ENCODE data around the gene SLC27A2.
"Not testable (repeated sequence)": the region's sequence is repeated elsewhere in the genome, so short reads cannot be mapped to it uniquely, and the experiment has no call there.

SLC27A2 gene

DNA sequence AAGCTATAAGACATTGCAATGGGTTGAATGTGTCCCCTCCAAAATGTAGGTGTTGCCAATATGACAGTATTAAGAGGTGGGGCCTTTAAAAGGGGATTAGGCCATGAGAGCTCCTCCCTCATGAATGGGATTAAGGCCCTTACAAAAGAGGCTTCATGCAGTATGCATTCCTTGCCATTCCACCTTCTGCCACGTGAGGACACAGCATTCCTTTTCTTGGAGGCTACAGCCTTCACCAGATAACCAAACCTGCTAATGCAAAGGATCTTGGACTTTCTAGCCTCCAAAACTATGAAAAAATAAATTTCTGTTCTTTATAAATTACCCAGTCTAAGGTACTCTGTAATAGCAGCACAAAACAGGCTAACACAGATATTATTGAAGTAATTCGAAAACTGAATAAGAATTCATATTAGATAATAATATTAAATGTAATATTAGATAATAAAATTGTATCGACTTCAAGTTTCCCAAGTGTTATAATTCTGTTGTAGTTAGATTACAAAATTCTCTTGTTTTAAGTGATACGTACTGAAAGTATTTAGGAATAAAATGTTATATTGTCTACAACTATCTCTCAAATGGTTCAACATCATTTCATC is 33.5 kb upstream of the SLC27A2 start:
- Mint-ChIP-seq H3K36me3 (ENCODE audit: low read depth) (peaks cover 7% of the 10 kb centered on the region), H3K27ac (no peak overlapping the region), H3K4me1 (ENCODE audit: low read depth) (peaks cover 24% of the 10 kb centered on the region), H3K9me3 (no peaks in the 10 kb centered on the region), H3K27me3 (ENCODE audit: low read depth) (no peaks in the 10 kb centered on the region), H3K4me3 (no peak overlapping the region)

DNA sequence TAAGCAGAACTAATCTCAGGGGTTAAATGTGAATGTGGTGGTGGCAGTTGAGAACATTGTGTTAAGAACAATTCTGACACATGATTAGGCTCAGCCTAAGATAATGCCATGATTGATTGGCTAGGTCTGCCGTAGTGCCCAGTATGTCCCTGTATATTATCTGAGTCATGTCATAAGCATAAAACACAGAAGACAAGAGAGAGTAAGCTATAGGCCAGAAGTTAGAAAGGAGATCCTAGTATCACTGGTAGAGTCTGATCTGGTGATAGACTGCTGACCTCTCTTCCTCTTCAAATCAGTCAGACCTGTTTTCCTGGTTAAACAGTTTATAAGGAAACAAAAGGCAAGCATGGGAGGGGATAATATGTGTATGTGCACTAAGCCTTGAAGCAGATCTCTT is 32.9 kb upstream of the SLC27A2 start:
- Mint-ChIP-seq H3K4me3 (no peak overlapping the region), H3K9me3 (no peaks in the 10 kb centered on the region), H3K36me3 (ENCODE audit: low read depth) (peaks cover 4% of the 10 kb centered on the region), H3K27ac (no peak overlapping the region), H3K4me1 (ENCODE audit: low read depth) (peaks cover 18% of the 10 kb centered on the region), H3K27me3 (ENCODE audit: low read depth) (no peaks in the 10 kb centered on the region)

DNA sequence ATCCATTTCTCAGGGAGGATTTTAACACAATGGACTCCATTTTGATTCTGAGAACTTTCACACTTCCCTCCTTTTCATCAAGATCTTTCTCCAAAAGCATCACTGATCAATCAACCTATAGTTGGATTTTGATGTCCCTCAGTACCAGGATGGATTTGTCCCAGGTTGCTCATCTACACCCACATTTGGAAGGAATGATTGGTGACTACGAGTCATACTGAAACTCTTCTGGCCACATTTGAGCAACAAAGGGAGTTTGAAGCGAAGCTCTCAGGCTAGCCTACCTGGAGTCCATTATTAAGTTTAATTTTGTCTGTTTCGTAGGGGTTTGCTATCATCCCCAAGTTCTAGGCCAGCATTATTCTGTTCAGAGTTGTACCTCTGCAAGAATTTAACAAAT is 31.6 kb upstream of the SLC27A2 start:
- peaks cover 12% of the 10 kb centered on the region for H3K4me1 Mint-ChIP-seq (ENCODE audit: low read depth)

DNA sequence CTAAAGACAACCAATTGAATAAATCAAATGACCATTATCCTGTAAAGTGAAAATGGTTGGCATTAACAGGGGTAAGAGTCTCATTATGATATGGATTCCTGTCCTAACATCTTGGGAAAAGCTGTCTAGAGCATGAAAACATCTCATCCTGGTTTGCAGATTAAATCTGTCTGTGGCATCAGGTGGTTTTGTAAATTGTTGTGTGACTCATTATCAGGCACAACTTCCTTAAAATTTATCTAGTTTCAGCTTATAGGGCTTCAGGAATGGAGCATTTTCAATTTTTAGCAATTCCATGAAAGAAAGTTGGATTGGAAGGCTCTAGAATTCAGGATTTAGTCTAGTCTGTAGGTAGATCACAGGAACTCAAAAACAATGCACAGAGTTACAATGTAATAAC is 31.1 kb upstream of the SLC27A2 start:
- Mint-ChIP-seq H3K9me3 (no peaks in the 10 kb centered on the region), H3K4me3 (no peak overlapping the region), H3K27me3 (ENCODE audit: low read depth) (no peaks in the 10 kb centered on the region), H3K27ac (no peak overlapping the region), H3K4me1 (ENCODE audit: low read depth) (peaks cover 9% of the 10 kb centered on the region), H3K36me3 (ENCODE audit: low read depth) (no peaks in the 10 kb centered on the region)

More for the DNA sequence above, 31.6 kb upstream of the SLC27A2 start:
- no peak overlapping the region for H3K27ac Mint-ChIP-seq
- H3K4me3 Mint-ChIP-seq = no peak overlapping the region
- H3K27me3 Mint-ChIP-seq (ENCODE audit: low read depth) = no peaks in the 10 kb centered on the region
- H3K9me3 Mint-ChIP-seq = no peaks in the 10 kb centered on the region
- H3K36me3 Mint-ChIP-seq (ENCODE audit: low read depth) = no peaks in the 10 kb centered on the region

DNA sequence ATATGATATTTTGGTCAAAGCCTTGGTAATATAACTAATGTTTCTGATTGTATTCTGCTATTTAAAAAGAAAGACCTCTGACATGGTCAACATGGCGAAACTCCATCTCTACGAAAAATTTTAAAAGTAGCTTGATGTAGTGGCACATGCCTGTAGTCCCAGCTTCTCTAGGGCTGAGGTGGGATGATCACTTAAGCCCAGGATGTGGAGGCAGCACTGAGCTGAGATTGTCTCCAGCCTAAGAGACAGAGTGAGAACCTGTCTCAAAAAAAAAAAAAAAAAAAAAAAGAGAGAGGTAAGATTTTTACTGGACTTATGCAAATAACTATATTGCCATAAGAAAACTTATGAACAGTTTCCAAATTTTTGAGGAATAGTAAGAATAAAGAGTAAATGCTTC is 30.5 kb upstream of the SLC27A2 start:
- H3K36me3 Mint-ChIP-seq (ENCODE audit: low read depth) = no peaks in the 10 kb centered on the region

DNA sequence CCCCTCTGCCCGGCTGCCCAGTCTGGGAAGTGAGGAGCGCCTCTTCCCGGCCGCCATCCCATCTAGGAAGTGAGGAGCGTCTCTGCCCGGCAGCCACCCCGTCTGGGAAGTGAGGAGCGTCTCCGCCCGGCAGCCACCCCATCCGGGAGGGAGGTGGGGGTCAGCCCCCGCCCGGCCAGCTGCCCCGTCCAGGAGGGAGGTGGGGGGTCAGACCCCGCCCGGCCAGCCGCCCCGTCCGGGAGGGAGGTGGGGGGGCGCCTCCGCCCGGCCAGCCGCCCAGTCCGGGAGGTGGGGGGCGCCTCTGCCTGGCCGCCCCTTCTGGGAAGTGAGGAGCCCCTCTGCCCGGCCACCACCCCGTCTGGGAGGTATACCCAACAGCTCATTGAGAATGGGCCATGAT is 23.8 kb upstream of the SLC27A2 start:
- H3K27ac Mint-ChIP-seq; H3K4me3 Mint-ChIP-seq; H3K36me3 Mint-ChIP-seq (ENCODE audit: low read depth); H3K9me3 Mint-ChIP-seq; H3K27me3 Mint-ChIP-seq (ENCODE audit: low read depth); H3K4me1 Mint-ChIP-seq (ENCODE audit: low read depth): not testable (repeated sequence)

More for the DNA sequence above, 30.5 kb upstream of the SLC27A2 start:
- no peak overlapping the region for H3K27ac Mint-ChIP-seq
- no peak overlapping the region for H3K4me3 Mint-ChIP-seq
- H3K9me3 Mint-ChIP-seq = no peaks in the 10 kb centered on the region
- no peaks in the 10 kb centered on the region for H3K27me3 Mint-ChIP-seq (ENCODE audit: low read depth)
- H3K4me1 Mint-ChIP-seq (ENCODE audit: low read depth) = peaks cover 7% of the 10 kb centered on the region

DNA sequence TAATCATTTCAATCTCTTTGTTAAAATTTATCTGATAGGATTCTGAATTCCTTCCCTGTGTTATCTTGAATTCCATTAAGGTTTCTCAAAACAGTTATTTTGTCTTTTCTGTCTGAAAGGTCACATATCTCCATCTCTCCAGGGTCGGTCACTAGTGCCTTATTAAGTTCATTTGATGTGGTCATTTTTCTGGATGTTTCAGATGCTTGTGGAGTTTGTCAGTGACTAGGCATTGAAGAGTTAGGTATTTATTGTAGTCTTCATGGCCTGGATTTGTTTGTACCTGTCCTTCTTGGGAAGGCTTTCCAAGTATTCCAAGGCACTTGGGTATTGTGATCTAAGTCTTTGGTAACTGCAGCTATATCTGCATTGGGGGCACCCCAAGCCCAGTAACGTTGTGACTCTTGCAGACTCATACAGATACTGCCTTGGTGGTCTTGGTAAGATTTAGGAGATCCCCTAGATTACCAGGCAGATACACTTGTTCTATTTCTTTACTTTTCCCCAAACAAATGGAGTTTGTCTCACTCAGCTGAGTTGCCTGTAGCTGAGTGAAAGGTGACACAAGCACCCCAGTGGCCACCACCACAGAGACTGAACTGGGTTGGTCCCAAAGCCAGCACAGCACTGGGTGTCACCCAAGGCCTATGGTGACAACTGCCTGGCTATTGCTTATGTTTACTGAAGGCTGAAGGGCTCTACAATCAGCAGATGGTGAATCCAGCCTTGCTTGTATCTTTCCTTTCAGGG is 18.9 kb upstream of the SLC27A2 start:
- Mint-ChIP-seq H3K4me3 (no peak overlapping the region), H3K27ac (no peak overlapping the region), H3K4me1 (ENCODE audit: low read depth) (no peaks in the 10 kb centered on the region), H3K27me3 (ENCODE audit: low read depth) (peaks cover 8% of the 10 kb centered on the region), H3K36me3 (ENCODE audit: low read depth) (peaks cover 7% of the 10 kb centered on the region), H3K9me3 (peaks cover 8% of the 10 kb centered on the region)

DNA sequence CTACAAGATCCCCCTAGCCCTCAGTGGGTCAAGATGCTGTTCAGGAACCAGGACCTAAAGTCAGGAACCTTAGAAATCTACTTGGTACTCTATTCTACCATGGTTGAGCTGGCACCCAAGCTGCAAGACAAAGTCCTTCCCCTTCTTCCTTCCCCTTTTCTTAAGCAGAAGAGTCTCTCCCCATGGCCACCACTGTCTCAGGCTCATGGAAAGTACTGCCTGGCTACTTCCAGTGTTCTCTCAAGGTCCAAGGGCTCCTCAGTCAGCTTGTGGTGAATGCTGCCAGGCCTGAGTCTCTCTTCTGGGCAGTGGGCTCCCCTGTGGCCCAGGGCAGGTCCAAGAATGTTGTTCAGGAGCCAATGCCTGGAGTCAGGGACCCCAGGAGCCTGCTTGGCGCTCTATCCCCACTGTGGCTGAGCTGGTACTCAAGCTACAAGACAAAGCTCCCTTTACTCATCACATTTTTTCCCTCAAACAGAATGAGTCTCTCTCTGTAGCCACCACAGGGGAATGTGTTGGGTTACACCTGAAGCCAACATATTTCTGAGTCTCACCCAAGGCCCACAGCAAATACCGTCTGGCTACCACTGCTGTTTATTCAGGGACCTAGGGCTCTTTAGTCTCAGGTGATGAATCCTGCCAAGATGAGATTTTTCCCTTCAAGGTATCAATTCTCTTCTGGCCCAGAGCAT is 18.1 kb upstream of the SLC27A2 start:
- peaks cover 8% of the 10 kb centered on the region for H3K27me3 Mint-ChIP-seq (ENCODE audit: low read depth)
- H3K4me3 Mint-ChIP-seq = no peak overlapping the region
- H3K36me3 Mint-ChIP-seq (ENCODE audit: low read depth) = peaks cover 7% of the 10 kb centered on the region
- peaks cover 8% of the 10 kb centered on the region for H3K9me3 Mint-ChIP-seq
- H3K4me1 Mint-ChIP-seq (ENCODE audit: low read depth) = no peaks in the 10 kb centered on the region
- no peak overlapping the region for H3K27ac Mint-ChIP-seq

DNA sequence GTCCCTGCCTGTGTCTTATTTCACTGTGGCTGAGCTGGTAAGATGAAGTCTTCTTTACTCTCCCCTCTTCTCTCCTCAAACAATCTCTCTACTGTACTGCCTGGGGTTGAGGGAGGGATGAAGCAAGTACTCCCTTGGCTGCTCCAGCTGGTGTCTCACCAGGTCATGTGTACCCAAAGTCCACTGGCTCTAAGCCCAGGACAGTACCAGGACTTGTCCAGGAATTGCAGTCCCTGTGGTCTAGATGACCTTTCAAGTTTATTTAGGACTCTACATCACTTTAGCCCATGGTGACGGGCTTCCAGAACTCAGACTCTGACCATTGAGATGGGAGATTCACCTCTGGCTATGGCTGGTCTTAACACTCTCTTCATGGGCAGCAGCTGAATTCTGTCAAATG is 17.5 kb upstream of the SLC27A2 start:
- Mint-ChIP-seq H3K4me3 (no peak overlapping the region), H3K27ac (no peak overlapping the region), H3K27me3 (ENCODE audit: low read depth) (peaks cover 8% of the 10 kb centered on the region), H3K36me3 (ENCODE audit: low read depth) (peaks cover 9% of the 10 kb centered on the region), H3K9me3 (peaks cover 14% of the 10 kb centered on the region), H3K4me1 (ENCODE audit: low read depth) (no peaks in the 10 kb centered on the region)

DNA sequence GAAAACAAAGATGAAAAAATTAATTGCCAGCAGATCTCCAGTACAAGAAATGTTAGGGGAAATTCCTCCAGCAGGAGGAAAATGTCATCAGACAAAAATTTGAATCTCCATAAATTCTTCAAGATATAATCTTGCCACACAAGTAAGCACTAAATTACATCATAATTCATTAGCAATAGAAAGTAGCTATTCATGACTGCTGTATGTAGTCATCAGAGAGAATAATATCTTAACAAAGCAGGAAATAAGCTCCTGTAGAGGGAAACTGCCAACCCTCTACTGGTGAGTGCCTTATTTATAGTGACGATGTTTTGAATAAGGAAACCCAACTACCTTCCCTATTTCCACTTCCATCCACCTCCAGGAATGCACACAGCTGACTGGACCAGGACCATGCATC is 15.8 kb upstream of the SLC27A2 start:
- H3K4me1 Mint-ChIP-seq (ENCODE audit: low read depth) = no peaks in the 10 kb centered on the region

DNA sequence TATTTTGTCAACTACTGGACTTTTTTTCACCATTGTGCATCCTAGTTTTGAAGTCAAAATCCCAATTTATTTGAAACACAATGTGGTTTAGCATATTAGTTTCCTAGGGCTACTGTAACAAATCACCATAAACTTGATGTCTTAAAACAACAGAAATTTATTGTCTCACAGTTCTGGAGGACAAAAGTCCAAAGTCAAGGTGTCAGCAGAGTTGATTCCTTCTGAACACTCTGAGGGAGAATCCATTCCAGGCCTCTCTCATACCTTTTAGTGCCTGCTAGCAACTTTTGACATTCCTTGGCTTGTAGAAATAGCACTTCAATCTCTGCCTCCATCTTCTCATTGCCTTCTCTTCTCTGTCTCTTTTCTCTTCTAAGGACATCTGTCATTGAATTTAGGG is 14.9 kb upstream of the SLC27A2 start:
- no peaks in the 10 kb centered on the region for H3K27me3 Mint-ChIP-seq (ENCODE audit: low read depth)
- no peak overlapping the region for H3K27ac Mint-ChIP-seq
- no peak overlapping the region for H3K4me3 Mint-ChIP-seq
- peaks cover 20% of the 10 kb centered on the region for H3K9me3 Mint-ChIP-seq
- peaks cover 20% of the 10 kb centered on the region for H3K36me3 Mint-ChIP-seq (ENCODE audit: low read depth)
- H3K4me1 Mint-ChIP-seq (ENCODE audit: low read depth) = peaks cover 4% of the 10 kb centered on the region

More for the DNA sequence above, 15.8 kb upstream of the SLC27A2 start:
- Mint-ChIP-seq H3K4me3 (no peak overlapping the region), H3K36me3 (ENCODE audit: low read depth) (peaks cover 14% of the 10 kb centered on the region), H3K27ac (no peak overlapping the region), H3K27me3 (ENCODE audit: low read depth) (no peaks in the 10 kb centered on the region), H3K9me3 (peaks cover 13% of the 10 kb centered on the region)

DNA sequence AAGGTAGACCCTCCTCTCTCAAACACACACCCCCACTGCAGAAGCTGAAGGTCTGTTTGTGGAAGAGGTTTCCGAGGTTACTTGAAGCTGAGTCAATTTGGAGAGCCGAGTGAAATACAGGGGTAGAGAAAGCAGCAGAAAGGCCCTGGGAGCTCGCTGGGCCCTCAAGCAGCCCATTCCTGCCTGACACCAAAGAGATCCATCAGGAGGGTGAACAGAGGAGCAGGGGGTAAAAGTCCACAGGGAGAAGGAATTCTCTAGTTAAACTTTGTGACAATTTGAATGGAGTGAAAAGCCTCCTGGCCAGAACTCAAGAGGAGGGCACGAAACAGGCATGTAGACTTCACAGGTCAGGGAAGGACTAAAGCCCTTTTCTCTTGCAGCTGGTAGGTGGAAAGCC is 13.6 kb upstream of the SLC27A2 start:
- Mint-ChIP-seq H3K27ac (no peak overlapping the region), H3K4me3 (no peak overlapping the region), H3K4me1 (ENCODE audit: low read depth) (peaks cover 4% of the 10 kb centered on the region), H3K36me3 (ENCODE audit: low read depth) (peaks cover 18% of the 10 kb centered on the region), H3K9me3 (peaks cover 15% of the 10 kb centered on the region), H3K27me3 (ENCODE audit: low read depth) (no peaks in the 10 kb centered on the region)

DNA sequence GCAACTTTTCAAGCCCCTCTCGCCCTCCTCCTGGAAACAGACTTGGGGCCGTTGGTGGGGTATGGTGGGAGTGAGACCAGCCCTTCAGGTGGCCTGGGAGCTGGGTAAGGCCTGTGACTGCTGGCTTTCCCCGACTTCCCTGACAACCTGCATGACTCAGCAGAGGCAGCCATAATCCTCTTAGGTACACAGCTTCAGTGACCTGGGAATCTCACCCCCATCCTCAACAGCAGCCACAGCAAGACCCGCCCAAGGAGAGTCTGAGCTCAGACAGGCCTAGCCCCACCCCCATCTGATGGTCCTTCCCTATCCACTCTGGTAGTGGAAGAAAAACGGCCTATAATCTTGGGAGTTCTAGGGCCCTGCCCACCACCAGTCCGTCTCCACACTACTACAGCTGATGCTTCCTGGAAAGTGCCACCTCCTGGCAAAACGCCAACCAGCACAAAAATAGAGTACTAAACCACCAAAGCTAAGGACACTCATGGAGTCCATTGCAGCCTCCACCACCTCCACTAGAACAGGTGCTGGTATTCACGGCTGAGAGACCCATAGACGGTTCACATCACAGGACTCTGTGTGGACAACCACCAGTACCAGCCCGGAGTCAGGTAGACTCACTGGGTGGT is 13.1 kb upstream of the SLC27A2 start:
- Mint-ChIP-seq H3K9me3 (peaks cover 20% of the 10 kb centered on the region), H3K27me3 (ENCODE audit: low read depth) (no peaks in the 10 kb centered on the region), H3K4me1 (ENCODE audit: low read depth) (peaks cover 4% of the 10 kb centered on the region), H3K4me3 (no peak overlapping the region), H3K27ac (no peak overlapping the region), H3K36me3 (ENCODE audit: low read depth) (peaks cover 21% of the 10 kb centered on the region)

DNA sequence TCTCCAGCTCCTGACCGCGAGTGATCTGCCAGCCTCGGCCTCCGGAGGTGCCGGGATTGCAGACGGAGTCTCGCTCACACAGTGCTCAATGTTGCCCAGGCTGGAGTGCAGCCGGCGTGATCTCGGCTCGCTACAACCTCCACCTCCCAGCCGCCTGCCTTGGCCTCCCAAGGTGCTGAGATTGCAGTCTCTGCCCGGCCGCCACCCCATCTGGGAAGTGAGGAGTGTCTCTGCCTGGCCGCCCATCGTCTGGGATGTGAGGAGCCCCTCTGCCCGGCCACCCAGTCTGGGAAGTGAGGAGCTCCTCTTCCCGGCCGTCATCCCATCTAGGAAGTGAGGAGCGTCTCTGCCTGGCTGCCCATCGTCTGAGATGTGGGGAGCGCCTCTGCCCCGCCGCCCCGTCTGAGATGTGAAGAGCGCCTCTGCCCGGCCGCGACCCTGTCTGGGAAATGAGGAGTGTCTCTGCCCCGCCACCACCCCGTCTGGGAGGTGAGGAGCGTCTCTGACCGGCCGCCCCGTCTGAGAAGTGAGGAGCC is 9.6 kb upstream of the SLC27A2 start:
- peaks cover 15% of the 10 kb centered on the region for H3K4me1 Mint-ChIP-seq (ENCODE audit: low read depth)
- H3K27me3 Mint-ChIP-seq (ENCODE audit: low read depth) = not testable (repeated sequence)

More for the DNA sequence above, 9.6 kb upstream of the SLC27A2 start:
- Mint-ChIP-seq H3K9me3 (peaks cover 31% of the 10 kb centered on the region), H3K36me3 (ENCODE audit: low read depth) (peaks cover 27% of the 10 kb centered on the region)
- not testable (repeated sequence) for H3K4me3 Mint-ChIP-seq, H3K27ac Mint-ChIP-seq
